Progenitor cell of endocrine pancreas (in vitro differentiated cells): ENCODE results near the gene MSX2. TPM values are rescaled to one million over a fixed set of nuclear protein-coding genes. Genes with fewer than 3 reads are reported as not detected.

Source experiments
- DNase-seq: peaks from one replicate; pipeline ENCODE4 v3.0.0; 2021; ENCODE audit warnings: low spot score; ENCODE audit not compliant: unreplicated experiment
- H3K27ac Mint-ChIP-seq: 2 replicates; pipeline ENCODE4 v1.8.0; 2021; ENCODE audit warnings: mild to moderate bottlenecking, moderate library complexity, mixed read lengths
- H3K27me3 Mint-ChIP-seq: 2 replicates; pipeline ENCODE4 v1.8.0; 2021; ENCODE audit warnings: mixed read lengths
- H3K36me3 Mint-ChIP-seq: 2 replicates; pipeline ENCODE4 v1.8.0; 2022; ENCODE audit warnings: mixed read lengths; ENCODE audit not compliant: insufficient read depth
- H3K4me1 Mint-ChIP-seq: 2 replicates; pipeline ENCODE4 v1.8.0; 2021; ENCODE audit warnings: low read depth, mixed read lengths
- H3K4me3 Mint-ChIP-seq: 2 replicates; pipeline ENCODE4 v1.8.0; 2021; ENCODE audit warnings: low read depth, mild to moderate bottlenecking, moderate library complexity, mixed read lengths
- H3K9me3 Mint-ChIP-seq: 2 replicates; pipeline ENCODE4 v1.8.0; 2021; ENCODE audit warnings: low read depth, mixed read lengths
- CTCF ChIP-seq: fragments of 200-600 bp; sonication (generic); IDR thresholded peaks from one replicate; pipeline ENCODE4 v1.5.0; 2021; ENCODE audit warnings: antibody characterized with exemption, mild to moderate bottlenecking; ENCODE audit not compliant: unreplicated experiment
- total RNA-seq: library from RNA; stranded (reverse); gene quantifications from 2 replicates; pipeline ENCODE4 v1.2.1, GENCODE V29; 2021

MSX2 gene
- total RNA-seq, 1 donor from 2014 or later, result 5.8 TPM

DNA sequence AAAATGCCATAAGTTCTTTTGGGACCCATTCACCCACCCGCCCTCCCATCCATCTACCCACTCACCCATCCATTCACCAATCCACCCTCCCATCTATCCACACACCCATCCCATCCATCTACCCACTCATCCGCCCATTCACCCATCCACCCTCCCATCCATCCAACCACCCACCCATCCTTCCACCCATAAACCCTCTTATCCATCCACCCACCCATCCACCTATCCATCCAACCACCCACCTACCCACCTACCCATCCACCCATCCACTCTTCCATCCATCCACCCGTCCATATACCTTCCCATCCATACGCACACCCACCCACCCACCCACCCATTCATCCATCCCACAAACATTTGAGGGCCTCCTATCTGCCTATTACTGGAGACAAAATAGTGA lies 43.3 kb downstream of the MSX2 start:
- DNase-seq, result no peak
- Mint-ChIP-seq H3K27me3 (peaks cover 16% of the 10 kb centered on the region), H3K36me3 (no peaks in the 10 kb centered on the region), H3K4me3 (no peak overlapping the region), H3K27ac (no peak overlapping the region), H3K9me3 (no peaks in the 10 kb centered on the region), H3K4me1 (no peaks in the 10 kb centered on the region)
- no peak for TF ChIP-seq CTCF

DNA sequence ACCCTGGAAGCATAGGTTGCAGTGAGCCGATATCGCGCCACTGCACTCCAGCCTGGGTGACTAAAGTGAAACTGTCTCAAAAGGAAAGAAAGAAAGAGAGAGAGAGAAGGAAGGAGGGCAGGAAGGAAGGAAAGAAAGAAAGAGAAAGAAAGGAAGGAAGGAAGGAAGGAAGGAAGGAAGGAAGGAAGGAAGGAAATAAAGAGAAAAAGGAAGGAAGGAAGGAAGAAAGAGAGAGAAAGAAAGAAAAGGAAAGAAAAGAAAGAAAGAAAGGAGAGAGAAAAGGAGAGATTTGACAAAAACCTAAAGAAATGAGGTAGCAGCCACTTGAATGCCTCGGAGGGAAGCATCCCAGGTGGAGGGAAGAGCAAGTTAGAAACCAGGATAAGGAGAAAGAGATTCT lies 44.6 kb downstream of the MSX2 start:
- H3K27ac Mint-ChIP-seq, result no peak overlapping the region
- no peaks in the 10 kb centered on the region for H3K9me3 Mint-ChIP-seq
- H3K4me1 Mint-ChIP-seq, result peaks cover 7% of the 10 kb centered on the region
- no peak for TF ChIP-seq CTCF
- H3K27me3 Mint-ChIP-seq, result peaks cover 16% of the 10 kb centered on the region
- H3K36me3 Mint-ChIP-seq, result no peaks in the 10 kb centered on the region
- H3K4me3 Mint-ChIP-seq, result no peak overlapping the region
- DNase-seq, result no peak

DNA sequence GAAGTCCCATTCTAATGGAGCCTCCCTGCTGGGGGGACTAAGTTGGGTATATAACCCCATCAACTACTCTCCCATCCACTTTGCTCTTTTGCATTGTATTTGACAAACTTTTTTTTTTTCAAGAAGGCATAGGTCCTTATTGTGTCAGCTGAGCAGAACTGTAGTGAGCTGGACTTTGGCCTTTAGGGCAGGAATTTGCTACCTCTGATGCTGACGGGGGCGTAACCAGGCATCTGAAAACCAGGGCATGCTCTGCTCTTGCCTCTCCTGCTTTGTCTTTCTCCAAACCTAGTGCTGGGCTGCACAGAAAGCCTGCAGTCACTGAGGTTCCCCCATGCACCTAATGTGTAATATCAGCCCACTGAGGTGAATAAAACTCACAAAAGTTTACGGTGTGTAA lies 49.0 kb downstream of the MSX2 start:
- Mint-ChIP-seq H3K36me3 (no peaks in the 10 kb centered on the region), H3K4me3 (no peak overlapping the region), H3K4me1 (peaks cover 10% of the 10 kb centered on the region), H3K9me3 (no peaks in the 10 kb centered on the region), H3K27me3 (peaks cover 16% of the 10 kb centered on the region), H3K27ac (no peak overlapping the region)
- no peak for TF ChIP-seq CTCF
- no peak for DNase-seq

- peaks cover 13% of the 10 kb centered on the region for H3K27me3 Mint-ChIP-seq
- DNase-seq, result no peak
- TF ChIP-seq CTCF, result no peak
- H3K27ac Mint-ChIP-seq, result no peak overlapping the region
- H3K4me1 Mint-ChIP-seq, result peaks cover 10% of the 10 kb centered on the region
- no peaks in the 10 kb centered on the region for H3K9me3 Mint-ChIP-seq
- H3K4me3 Mint-ChIP-seq, result no peak overlapping the region
- no peaks in the 10 kb centered on the region for H3K36me3 Mint-ChIP-seq
Observed at GRCh38 chr5:174775081-174775480, 50.7 kb downstream of the MSX2 start.

DNA sequence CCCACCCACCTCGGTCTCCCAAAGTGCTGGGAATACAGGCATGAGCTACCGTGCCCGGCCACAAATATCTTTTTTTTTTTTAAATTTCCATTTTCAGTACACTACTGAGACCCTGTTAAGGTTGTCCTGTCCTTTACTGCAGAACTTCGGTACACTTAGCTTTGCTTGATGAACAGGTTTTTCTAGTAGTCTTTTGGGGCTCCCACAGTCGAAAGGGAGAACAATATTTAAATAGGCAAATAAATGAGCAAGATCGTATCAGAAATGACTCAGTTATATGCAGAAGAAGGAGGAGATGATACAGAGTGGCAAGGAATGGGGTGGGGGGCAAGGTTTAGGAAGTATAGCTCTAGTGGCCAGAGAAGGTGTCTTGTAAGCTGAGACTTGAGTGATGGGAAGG lies 52.7 kb downstream of the MSX2 start:
- Mint-ChIP-seq H3K27ac (no peak overlapping the region), H3K36me3 (no peaks in the 10 kb centered on the region), H3K4me3 (no peak overlapping the region), H3K9me3 (peaks cover 3% of the 10 kb centered on the region), H3K27me3 (peaks cover 7% of the 10 kb centered on the region), H3K4me1 (peaks cover 10% of the 10 kb centered on the region)
- DNase-seq, result no peak
- no peak for TF ChIP-seq CTCF
